NCI-H2171 treated with DMSO at 0.1 percent for 48 hours (cell line): ENCODE measurements around the gene PLRG1.

Experiments
- DNase-seq: peaks from one replicate; lab custom pipeline; 2025; lab: John Stamatoyannopoulos, UW

The PLRG1 gene

DNA sequence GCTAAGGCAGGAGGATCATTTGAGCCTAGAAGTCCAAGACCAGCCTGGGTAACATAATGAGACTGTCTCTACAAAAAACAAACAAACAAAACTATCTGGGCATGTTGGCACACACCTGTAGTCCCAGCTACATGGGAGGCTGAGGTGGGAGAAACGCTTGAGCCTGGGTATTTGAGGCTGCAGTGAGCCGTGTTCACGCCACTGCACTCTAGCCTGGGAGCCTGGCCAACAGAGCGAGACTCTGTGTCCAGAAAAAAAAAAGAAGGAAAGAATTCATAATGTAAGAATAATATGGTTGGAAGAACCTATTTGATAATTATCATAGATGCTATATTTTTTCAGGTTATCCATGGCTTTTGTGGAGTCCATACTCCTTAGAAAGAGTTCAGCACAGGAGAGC is 32.6 kb downstream of the PLRG1 start:
- no peak for DNase-seq

GRCh38 chr4:154516318-154517029 is 33.7 kb downstream of the PLRG1 start:
- DNase-seq, result no peak

- DNase-seq, result no peak
Observed at GRCh38 chr4:154511981-154512380, 38.2 kb downstream of the PLRG1 start.

DNA sequence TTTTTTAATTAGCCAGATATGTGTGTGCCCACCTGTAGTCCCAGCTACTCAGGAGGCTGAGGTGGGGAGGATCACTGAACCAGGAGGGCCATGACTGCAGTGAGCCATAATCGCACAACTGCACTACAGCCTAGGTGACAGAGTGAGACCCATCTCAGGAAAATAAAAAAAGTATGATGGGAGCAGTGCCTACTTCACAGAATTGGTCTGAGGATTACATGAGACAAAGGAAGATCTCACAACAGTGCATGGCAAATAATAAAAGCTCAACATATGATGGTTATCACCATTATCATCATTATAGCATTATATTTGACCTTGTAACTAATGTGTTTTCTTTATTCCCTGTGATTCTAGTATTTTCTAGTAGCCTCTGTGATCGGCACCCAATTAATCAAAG is 38.7 kb downstream of the PLRG1 start:
- DNase-seq, result no peak

- DNase-seq, result no peak
Observed at GRCh38 chr4:154507156-154507555, 43.0 kb downstream of the PLRG1 start.

DNA sequence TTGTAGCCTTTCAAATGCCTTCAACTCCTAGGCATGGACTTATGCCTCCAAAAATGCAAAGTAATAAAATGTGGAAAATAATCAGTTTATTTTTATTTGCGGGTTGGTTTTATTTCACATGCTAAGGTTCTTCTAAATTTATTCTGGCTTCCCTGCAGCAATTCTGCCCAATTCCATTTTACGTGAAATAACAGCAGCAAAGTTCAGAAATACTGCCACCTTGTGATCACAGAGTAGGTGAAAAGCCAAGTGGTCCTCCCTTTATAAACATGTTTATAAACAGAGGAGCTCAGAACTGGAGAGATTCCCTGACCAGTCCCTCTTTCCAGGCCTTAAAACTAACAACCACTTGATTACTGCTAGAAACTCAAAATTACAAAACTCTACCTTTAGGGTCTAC is 43.9 kb downstream of the PLRG1 start:
- DNase-seq, result no peak

GRCh38 chr4:154503598-154503997 is 46.6 kb downstream of the PLRG1 start:
- peak; percentile 1 for DNase-seq

DNA sequence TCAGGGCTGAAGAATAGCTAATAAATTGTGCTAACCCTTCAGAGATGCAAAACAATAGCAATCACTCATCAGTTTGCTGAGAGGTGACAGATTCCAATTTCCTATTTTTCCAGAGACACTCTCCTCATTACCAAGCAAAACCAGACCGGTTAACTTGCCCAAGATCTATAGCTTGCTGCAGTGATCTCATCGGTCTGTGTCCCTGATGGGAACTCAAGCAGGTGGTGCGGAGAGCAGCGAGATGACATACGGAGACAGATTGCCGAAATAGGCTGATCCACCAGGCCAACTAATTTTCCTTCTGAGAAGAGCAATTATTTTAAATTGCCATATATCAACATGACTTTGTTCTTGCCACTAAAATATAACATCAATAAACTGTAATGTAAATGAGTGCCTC is 48.1 kb downstream of the PLRG1 start:
- DNase-seq, result peak; percentile 14

DNA sequence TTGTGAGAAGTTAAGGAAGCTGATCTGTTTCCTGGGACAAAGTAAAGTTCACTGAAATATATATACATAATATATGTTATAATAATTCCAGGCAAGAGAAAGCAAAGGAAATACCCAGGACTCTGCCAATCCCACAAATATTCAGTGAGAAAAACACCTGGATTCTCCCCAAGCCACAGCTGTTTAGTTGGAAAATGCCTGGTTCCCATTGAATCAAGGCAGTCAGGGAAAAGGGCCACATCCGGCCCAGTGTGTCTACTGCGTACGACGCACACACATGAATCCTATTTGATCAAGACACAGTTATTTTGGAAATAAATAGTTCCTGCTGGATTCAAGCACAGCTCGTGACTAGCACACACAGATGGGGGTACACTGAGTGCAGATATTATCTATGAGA is 52.3 kb downstream of the PLRG1 start:
- DNase-seq, result no peak

- DNase-seq, result no peak
Observed at GRCh38 chr4:154495867-154496266, 54.3 kb downstream of the PLRG1 start.

- DNase-seq, result no peak
Observed at GRCh38 chr4:154492288-154492687, 57.9 kb downstream of the PLRG1 start.

- peak; percentile 0 for DNase-seq
Observed at GRCh38 chr4:154491341-154492271, 58.6 kb downstream of the PLRG1 start, which contains the start of gene DCHS2. DCHS2 (minus strand) TSS chr4:154491799; CDS start chr4:154491355, 444 bp downstream.

DNA sequence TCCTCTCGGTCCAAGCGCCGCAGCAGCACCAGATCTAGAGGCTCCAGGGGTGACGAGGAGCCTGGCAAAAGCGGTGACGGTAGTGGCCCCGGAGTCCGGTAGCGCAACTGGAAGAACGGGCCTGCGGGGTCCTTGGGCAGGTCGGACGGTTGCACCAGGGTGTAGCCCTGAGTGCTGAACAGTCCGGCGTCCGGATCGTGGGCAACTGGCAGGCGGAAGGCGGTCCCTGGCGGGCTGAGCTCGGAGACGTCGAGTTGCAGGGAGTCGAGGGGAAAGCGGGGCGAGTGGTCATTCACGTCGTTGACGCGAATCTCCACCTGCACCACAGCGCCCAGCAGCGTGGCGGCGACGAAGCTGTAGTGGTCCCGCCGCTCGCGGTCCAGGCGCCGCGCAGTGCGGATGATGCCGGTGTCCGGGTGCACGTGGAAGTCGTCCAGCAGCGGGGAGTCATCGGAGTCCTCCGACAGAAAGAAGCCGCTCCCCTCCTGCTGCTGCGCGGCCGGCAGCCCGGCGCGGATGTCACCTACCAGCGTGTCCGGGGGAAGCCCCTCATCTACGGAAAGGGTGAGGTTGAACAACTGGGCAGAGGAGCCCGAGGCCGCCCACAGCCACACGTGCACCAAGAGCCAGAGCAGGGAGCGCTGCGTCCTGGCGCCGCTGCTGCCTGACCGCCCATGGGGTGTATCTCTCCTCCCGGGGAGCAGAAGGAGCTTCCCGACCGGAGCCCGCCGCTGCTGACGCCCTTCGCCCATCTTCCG is 59.4 kb downstream of the PLRG1 start:
- no peak for DNase-seq

- DNase-seq, result no peak
Observed at GRCh38 chr4:154490234-154490582, 60.0 kb downstream of the PLRG1 start.

DNA sequence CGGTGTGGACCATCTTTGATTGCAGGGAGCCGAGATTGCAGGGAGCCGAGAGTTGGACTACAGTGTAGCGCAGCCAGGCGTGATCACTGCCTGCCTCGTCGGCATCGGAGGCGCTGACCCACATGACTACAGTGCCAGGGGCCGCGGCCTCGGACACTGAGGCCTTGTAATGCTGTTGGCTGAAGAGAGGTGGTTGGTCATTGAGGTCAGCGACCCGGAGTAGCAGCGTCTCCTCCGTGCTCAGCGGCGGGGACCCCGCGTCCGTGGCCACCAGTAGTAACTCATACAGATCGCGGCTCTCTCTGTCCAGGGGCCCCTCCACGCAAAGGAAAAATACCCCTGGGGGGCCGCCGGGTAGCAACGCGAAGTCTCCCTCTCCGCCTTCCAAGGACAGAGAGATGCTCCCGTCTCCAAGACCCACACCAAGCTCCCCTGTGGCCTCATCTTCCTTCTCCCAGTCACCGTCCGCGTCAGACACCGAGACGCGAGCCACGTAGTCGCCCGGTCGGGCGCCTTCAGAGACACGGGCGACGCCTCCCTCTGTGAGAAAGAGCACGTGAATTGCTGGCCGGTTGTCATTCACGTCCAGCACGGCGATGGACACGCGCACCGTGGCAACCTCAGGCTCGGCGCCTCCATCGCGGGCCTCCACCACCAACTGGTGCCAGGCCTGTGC is 60.5 kb downstream of the PLRG1 start:
- no peak for DNase-seq

GRCh38 chr4:154487145-154487544 is 63.1 kb downstream of the PLRG1 start:
- no peak for DNase-seq

GRCh38 chr4:154485127-154485773 is 65.0 kb downstream of the PLRG1 start:
- no peak for DNase-seq
